Measurements from ENCODE around the gene SLC6A17. TPM values are rescaled to one million over a fixed set of nuclear protein-coding genes. Genes with fewer than 3 reads are reported as not detected.

Gene SLC6A17
- total RNA-seq, 1 donor from 2014 or later, result not detected

DNA sequence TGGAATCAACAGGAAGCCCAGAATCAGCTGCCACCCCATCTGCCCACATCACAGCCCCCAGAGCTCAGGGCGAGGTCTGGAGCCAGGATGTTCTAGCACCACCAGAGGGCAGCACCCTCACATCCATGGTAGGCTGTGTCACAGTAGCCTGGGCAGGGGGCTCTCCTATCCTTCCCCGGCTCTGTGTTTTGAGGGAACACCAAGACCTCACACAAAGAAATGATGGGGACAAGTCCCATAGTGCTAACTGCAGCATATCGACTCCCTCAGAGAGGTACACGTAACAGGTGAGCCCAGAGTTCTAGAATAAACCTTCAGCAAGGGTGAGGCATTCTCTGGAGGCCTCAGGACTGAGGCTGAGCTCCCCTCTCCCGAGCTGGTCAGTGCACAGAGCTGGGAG lies 57.5 kb downstream of the SLC6A17 start:
- no peak overlapping the region for H3K27ac Mint-ChIP-seq
- no peaks in the 10 kb centered on the region for H3K36me3 Mint-ChIP-seq (ENCODE audit: insufficient read depth)
- DNase-seq (ENCODE audit: low spot score, unreplicated experiment), result peak; percentile 72
- H3K27me3 Mint-ChIP-seq, result peaks cover 72% of the 10 kb centered on the region
- H3K4me1 Mint-ChIP-seq (ENCODE audit: low read depth), result peaks cover 8% of the 10 kb centered on the region
- no peak overlapping the region for H3K4me3 Mint-ChIP-seq (ENCODE audit: low read depth)
- H3K9me3 Mint-ChIP-seq (ENCODE audit: low read depth), result no peaks in the 10 kb centered on the region
- TF ChIP-seq, protein P1, sequence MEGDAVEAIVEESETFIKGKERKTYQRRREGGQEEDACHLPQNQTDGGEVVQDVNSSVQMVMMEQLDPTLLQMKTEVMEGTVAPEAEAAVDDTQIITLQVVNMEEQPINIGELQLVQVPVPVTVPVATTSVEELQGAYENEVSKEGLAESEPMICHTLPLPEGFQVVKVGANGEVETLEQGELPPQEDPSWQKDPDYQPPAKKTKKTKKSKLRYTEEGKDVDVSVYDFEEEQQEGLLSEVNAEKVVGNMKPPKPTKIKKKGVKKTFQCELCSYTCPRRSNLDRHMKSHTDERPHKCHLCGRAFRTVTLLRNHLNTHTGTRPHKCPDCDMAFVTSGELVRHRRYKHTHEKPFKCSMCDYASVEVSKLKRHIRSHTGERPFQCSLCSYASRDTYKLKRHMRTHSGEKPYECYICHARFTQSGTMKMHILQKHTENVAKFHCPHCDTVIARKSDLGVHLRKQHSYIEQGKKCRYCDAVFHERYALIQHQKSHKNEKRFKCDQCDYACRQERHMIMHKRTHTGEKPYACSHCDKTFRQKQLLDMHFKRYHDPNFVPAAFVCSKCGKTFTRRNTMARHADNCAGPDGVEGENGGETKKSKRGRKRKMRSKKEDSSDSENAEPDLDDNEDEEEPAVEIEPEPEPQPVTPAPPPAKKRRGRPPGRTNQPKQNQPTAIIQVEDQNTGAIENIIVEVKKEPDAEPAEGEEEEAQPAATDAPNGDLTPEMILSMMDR (IDR thresholded peaks at IDR 0.05; ENCODE audit: unreplicated experiment), result peak; percentile 89

DNA sequence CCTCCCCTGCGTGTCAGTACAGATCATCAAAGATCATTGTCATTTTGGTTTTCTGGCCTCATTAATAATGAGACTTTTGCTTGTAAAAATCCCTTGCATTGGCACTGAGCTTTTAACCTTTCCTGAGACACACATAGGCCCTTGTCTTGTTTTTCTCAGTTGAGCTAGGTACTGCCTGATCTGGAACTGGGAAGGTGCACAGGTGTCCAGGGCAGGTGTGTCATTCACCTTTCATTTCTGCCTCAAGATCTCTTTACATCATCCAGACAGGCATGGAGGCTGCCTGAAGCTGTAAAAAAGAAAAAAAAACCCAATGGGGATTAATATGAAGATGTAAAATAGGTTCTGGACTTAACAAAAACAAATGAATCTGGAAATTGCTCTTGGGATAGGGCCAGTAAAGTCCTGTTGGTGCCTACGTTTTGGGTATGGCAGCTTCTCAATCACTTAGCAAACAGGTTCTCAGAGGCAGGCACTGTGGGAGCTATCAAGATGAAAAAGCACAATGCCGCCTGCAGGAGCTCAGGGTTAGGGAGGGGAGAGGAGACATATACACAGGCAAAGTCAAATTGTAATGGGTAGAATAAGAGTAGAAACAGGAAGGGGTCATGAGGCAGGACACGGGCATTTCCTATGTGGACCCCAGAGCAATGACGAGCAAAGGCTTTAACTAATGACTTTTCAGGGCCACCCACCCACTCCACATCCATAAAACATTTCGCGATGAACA lies 58.8 kb downstream of the SLC6A17 start:
- H3K9me3 Mint-ChIP-seq (ENCODE audit: low read depth), result no peaks in the 10 kb centered on the region
- H3K4me3 Mint-ChIP-seq (ENCODE audit: low read depth), result peak overlapping the region; percentile 83
- H3K27me3 Mint-ChIP-seq, result peaks cover 79% of the 10 kb centered on the region
- H3K36me3 Mint-ChIP-seq (ENCODE audit: insufficient read depth), result no peaks in the 10 kb centered on the region
- DNase-seq (ENCODE audit: low spot score, unreplicated experiment), result no peak
- TF ChIP-seq, protein P1 (IDR thresholded peaks at IDR 0.05; ENCODE audit: unreplicated experiment), result no peak
- no peak overlapping the region for H3K27ac Mint-ChIP-seq
- H3K4me1 Mint-ChIP-seq (ENCODE audit: low read depth), result peaks cover 8% of the 10 kb centered on the region

DNA sequence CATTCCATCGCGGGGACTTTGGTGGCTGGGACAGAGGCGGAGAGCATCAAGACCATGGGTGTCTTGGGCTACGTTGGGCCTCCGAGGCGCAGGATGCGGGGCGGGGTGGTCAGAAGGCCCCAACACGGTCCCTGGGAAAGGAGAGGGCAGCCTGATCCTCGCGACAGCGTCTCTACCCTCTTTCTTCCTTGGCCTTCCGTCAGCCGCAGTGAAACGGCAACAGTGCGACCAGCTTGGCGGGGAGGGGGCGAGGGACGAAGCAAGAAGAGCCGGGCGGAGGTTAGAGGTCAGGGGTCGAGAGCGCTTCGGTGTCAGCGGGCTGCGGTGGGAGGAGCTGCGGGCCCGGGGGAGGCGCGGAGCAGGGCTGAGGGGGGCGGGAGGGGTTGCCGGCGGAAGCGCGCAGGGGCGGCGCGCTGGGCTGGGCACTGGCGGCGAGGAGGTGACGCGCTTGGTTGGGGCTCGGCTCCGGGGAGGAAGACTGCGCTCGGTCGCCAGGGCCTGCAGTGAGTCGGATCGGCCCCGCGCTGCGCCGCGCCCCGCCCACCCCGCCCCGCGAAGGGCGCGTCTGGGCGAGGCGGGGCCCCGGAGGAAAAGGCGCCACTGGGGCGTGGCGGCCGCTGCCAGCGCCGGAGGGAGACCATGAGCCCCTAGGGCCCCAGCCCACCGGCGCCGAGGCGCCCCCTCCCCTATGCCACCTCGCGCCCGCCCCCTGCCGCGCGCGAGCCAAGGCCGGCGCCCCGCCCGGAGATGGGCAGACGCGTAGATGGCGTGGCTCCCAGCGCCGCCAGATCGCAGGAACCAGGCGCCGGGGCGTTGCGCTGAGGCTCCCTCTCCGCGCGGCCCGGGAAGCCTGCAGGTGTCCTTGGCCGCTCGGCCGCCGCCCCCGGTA lies 59.7 kb downstream of the SLC6A17 start, which contains the start of gene KCNC4:
KCNC4 (plus strand) TSS at position 600 of the 889 bp plus-strand sequence. CDS start 1,186 bp downstream, outside the sequence.
- H3K4me1 Mint-ChIP-seq (ENCODE audit: low read depth), result peaks cover 9% of the 10 kb centered on the region
- DNase-seq (ENCODE audit: low spot score, unreplicated experiment), result peak; percentile 43
- peak within 1 kb of the TSS; percentile 83 for H3K4me3 Mint-ChIP-seq (ENCODE audit: low read depth)
- peak within 1 kb of the TSS; percentile 49 for H3K27ac Mint-ChIP-seq
- H3K9me3 Mint-ChIP-seq (ENCODE audit: low read depth), result no peaks in the 10 kb centered on the region
- no peaks in the 10 kb centered on the region for H3K36me3 Mint-ChIP-seq (ENCODE audit: insufficient read depth)
- H3K27me3 Mint-ChIP-seq, result peaks cover 79% of the 10 kb centered on the region
- TF ChIP-seq, protein P1 (IDR thresholded peaks at IDR 0.05; ENCODE audit: unreplicated experiment), result no peak

DNA sequence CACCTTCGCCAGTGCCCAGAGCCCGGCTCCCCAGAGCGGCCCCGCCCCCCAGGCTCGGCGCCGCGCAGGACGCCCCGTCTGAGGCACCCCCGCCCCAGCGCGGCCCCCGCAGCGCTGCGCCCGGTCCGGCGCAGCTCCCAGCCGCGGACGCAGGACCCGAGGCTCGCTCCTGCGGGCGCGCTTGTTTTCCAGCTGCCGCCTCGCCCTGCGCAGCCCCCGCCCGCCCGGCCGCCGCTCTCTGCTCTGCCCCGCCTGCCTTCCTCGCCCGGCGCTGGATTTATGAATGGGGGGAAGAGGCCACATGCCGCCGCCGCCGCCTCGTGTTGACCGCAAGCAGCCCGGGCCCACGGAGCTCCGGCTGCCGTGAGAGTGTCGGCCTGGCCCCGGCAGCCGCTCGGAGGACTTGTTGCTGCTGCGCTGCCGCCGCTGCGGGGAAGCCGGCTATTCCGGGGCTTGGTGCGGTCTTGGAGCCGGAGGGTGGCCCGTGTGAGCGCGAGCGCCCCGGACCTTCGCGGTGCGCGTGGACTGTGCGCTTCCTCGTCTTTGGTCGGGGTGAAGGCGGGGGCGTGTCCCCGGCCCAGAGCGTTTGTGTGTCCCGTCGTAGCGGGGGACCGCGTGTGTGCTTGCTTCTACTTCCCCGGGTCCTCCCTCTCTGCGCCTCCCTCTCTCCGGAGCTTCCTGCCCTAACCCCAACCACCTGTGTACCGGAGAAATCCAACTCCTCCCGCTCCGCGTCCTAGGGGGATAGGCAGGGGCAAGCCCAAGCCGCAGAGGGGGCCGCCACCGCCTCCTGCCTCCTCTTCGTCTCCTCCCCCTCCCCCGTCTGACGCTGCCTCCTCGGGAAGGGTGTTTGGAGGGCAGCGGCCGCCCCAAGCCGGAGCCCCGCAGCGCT lies 60.6 kb downstream of the SLC6A17 start:
- DNase-seq (ENCODE audit: low spot score, unreplicated experiment), result peak; percentile 25
- no peaks in the 10 kb centered on the region for H3K36me3 Mint-ChIP-seq (ENCODE audit: insufficient read depth)
- H3K27me3 Mint-ChIP-seq, result peaks cover 78% of the 10 kb centered on the region
- H3K4me1 Mint-ChIP-seq (ENCODE audit: low read depth), result peaks cover 9% of the 10 kb centered on the region
- no peaks in the 10 kb centered on the region for H3K9me3 Mint-ChIP-seq (ENCODE audit: low read depth)
- peak overlapping the region; percentile 61 for H3K4me3 Mint-ChIP-seq (ENCODE audit: low read depth)
- TF ChIP-seq, protein P1 (IDR thresholded peaks at IDR 0.05; ENCODE audit: unreplicated experiment), result no peak
- H3K27ac Mint-ChIP-seq, result no peak overlapping the region

Data from progenitor cell of endocrine pancreas (in vitro differentiated cells).